Hematopoietic multipotent progenitor cell treated with erythropoietin and hydrocortisone succinate and interleukin-3 and kit ligand, for 8 days (in vitro differentiated cells): Measurements from ENCODE around the gene PLAGL1.

ENCODE experiments used
- DNase-seq: peaks from one replicate; pipeline ENCODE4 v3.0.0-alpha.2; 2015

PLAGL1 gene

GRCh38 chr6:144007478-144008119, 460 bp downstream of the PLAGL1 start:
- DNase-seq, result peak; percentile 13

DNA sequence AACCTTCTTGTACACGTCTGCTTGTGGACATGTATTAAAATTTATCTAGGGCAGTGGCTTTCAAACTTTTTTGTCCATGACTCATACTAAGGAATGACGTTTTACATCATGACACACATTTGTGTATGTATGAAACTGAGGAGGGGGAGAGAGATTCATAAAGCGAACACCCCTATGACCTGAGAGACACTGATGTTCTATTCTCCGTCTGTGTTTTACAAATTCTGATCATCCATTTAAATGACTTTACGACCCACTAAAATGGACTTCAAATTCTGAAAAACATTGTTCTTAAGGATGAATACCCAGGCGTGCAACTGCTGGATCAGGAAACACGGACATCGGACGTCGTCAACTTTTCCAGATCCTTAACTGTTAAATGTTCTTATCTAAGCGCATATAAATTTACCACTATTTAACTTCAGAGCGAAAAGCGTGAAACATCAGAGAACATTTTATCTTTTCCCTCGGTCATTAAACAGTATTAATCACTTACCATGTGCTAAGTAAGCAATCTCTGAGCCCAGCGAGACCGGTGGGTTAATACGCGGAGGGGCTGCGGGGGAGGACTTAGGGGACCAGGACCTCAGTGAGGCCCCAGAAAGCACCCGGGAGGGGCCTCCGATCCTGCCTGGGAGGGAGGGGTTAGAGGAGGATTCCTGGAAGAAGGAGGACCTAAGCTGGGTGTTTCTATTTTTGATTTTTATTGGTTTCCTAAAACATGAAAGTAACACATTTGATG, 1.2 kb downstream of the PLAGL1 start:
- peak; percentile 48 for DNase-seq

DNA sequence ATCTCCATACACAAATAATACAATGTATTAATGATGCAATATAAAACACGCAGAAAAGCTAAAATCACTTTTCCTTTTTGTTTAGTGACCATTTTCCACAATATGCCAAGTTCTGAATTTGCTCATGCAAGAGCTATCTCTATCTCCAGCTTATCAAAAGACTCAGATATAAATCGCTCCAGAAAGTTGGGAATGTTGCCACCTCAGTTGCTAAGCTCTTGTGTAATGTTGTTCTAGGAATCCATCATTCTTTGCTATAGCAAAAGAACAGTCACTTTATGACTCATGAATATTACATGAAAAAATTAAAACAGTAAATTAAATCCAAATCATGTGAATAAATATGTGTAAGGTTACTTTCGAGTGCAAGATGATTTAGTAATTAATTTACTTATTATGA, 8.7 kb downstream of the PLAGL1 start:
- no peak for DNase-seq

DNA sequence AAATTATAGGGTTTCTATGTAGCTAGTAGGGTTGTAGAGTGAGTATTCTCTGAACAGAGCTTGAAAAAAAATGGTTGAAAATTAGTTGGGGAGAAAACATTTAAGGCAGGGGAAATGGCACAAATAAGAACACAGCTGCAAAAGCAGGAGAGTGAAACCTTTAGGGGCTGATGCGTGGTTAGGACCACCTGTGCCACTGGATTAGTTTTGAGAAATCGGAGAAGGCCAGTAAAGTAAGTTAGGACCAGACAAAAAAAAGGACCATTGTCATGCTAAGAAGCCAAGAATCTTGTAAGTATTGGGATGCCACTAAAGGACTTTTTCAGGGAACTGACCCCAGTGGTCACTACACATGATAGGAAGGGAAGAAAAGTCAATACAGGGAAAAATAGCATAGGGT, 9.4 kb downstream of the PLAGL1 start:
- no peak for DNase-seq

- no peak for DNase-seq
Observed at GRCh38 chr6:143993965-143994646, 14.0 kb downstream of the PLAGL1 start.

- DNase-seq, result no peak
Observed at GRCh38 chr6:143992285-143992684, 15.8 kb downstream of the PLAGL1 start.

- DNase-seq, result no peak
Observed at GRCh38 chr6:143986463-143987065, 21.5 kb downstream of the PLAGL1 start.

GRCh38 chr6:143984666-143985065, 23.4 kb downstream of the PLAGL1 start:
- no peak for DNase-seq

GRCh38 chr6:143982968-143983367, 25.1 kb downstream of the PLAGL1 start:
- no peak for DNase-seq

- DNase-seq, result no peak
Observed at GRCh38 chr6:143980921-143981320, 27.1 kb downstream of the PLAGL1 start.

GRCh38 chr6:143976806-143977349, 31.2 kb downstream of the PLAGL1 start:
- peak; percentile 77 for DNase-seq

DNA sequence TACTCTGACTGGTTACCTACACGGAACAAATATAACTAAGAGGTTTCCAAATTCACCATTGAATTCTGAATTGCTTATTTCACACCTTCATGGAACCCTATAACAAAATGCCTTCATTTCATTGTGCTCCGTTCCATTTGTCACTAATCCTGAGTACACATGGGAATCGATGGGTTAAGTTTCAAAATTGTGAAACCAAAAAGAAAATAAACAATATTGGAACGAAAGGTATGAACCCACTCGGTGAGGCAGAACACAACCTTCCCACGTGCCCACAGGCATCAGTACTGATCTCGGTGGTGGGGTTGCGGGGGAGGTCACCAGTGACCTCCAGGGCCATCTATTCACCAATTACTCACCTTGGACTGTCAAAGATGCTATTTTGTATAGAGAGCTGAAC, 34.0 kb downstream of the PLAGL1 start:
- DNase-seq, result no peak

DNA sequence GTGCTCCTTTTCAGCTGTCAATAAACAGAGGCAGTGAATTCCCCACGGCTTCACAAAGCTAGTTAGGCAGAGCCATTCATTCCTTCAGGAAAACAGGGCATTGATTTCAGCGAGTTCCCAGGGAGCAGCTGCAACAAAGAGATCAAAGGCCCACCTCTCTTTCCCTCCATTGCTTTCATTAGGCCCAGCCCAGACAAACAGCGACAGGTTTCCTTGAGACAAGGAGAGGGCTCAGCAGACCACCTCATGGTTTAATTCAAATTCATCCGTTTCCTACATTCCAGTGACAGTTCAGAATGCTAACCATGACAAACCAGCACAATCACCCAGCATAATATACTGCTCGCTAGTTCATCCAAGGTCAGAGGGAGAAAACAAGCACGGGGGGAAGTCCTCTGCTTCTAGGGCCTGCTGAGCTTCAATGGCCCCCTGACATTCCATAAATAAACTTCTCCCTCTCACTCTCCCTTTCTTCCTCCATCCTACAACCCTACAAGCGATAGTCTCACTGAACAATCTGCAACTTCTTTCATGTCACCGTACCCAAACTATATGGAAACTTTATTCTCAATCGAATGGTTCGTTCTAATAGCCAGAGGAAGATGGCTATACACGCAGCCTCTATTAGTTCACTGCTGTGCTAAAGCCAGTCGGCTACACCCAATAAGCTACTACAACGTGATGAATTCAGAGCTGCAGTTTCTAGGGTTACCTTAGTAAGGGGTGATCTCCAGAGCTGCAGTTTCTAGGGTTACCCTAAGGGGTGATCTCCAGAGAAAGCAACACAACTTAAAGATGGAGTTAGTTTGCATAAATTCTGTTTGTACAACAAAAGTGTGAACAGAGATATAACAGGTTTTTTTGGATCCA, 34.7 kb downstream of the PLAGL1 start:
- no peak for DNase-seq

- no peak for DNase-seq
Observed at GRCh38 chr6:143971482-143972205, 36.4 kb downstream of the PLAGL1 start.

- DNase-seq, result no peak
Observed at GRCh38 chr6:143970456-143971218, 37.4 kb downstream of the PLAGL1 start.

GRCh38 chr6:143969077-143969476, 39.0 kb downstream of the PLAGL1 start:
- peak; percentile 78 for DNase-seq

DNA sequence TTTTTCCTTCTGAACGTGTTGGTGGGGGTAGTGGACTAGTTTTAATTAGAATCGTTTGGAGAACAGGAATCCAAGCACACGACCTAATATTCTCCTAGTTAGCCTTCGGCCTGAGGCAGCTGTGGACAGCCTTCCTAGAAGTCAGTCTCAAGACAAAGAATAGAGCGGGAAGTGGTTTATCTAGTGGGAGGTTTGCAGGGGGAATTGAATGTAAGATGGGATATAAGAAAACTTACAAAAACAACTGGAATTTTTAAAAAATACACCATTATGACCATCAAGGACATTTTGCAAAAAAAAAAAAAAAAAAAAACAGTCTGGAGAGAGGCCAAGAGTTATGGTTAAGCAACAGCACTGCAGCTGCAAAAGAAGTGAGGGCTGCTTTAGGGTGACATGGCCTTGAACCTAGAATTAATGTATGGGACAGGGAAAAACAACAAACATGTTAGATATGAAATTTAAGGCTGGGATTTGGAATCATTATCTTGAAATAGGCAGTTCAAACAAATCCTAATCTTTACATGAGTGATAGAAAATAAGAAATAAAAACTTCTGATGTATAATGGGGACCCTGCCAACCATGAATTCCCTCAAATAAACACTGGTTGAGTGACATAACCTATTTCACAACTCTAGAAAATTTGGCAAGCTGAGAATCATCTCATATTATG, 40.2 kb downstream of the PLAGL1 start:
- DNase-seq, result peak; percentile 41

DNA sequence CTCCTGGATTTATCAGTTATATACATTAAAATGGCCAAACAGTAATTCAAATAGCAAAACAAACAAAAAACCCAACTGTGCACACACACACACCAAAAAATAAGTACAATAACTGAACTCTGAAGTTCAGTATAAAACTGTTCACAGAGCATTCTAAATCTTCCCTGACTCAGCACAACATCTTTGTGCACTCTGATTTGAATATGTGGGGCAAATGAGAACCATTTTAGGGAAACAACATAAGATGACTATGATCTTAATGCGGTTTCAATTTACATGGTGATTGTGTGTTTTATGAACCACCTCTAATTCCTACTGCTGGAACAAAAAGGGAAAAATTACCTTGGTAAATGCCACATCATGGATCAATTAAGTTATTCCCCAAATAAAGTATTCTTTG, 41.7 kb downstream of the PLAGL1 start:
- no peak for DNase-seq

- DNase-seq, result peak; percentile 72
Observed at GRCh38 chr6:143965503-143966171, 42.4 kb downstream of the PLAGL1 start.

- DNase-seq, result no peak
Observed at GRCh38 chr6:143964674-143965081, 43.4 kb downstream of the PLAGL1 start.
